HepG2 (cell line): ENCODE results near the gene ANAPC2. TPM values are rescaled to one million over a fixed set of nuclear protein-coding genes. Genes with fewer than 3 reads are reported as not detected.

Experiments used
- CEBPG ChIP-seq: IDR thresholded peaks from 2 replicates; pipeline ENCODE4 v1.6.1; 2016
- E2F1 ChIP-seq: sonication (generic); formaldehyde crosslinking; IDR thresholded peaks from 2 replicates; pipeline ENCODE4 v1.5.0; 2020; ENCODE audit warnings: missing genetic modification reagents
- E2F5 ChIP-seq: sonication (generic); formaldehyde crosslinking; conservative IDR thresholded peaks from 2 replicates; pipeline ENCODE4 v1.4.0; 2020; ENCODE audit warnings: missing genetic modification reagents
- ETS1 ChIP-seq: sonication (generic); formaldehyde crosslinking; IDR thresholded peaks from 2 replicates; pipeline ENCODE4 v1.4.0; 2020; ENCODE audit warnings: missing genetic modification reagents
- GATA4 ChIP-seq: sonication (generic); IDR thresholded peaks from 2 replicates; pipeline ENCODE4 v1.6.1; 2016; ENCODE audit warnings: antibody characterized with exemption, low read depth, borderline replicate concordance
- IKZF1 ChIP-seq: fragments of 450-650 bp; IDR thresholded peaks from 2 replicates; pipeline ENCODE4 v1.7.1; 2016
- ISX ChIP-seq: sonication (generic); formaldehyde crosslinking; conservative IDR thresholded peaks from 2 replicates; pipeline ENCODE4 v1.5.0; 2020; ENCODE audit warnings: missing genetic modification reagents
- KLF12 ChIP-seq: sonication (generic); formaldehyde crosslinking; IDR thresholded peaks from 2 replicates; pipeline ENCODE4 v1.4.0; 2020; ENCODE audit warnings: missing genetic modification reagents, borderline replicate concordance
- NFE2L2 ChIP-seq: fragments of 150-350 bp; IDR thresholded peaks from 2 replicates; pipeline ENCODE4 v1.6.1; 2014; ENCODE audit warnings: low read length
- RCOR2 ChIP-seq: IDR thresholded peaks from 2 replicates; pipeline ENCODE4 v1.6.1; 2016; ENCODE audit warnings: missing biosample characterization, missing genetic modification reagents
- REL ChIP-seq: sonication (generic); formaldehyde crosslinking; conservative IDR thresholded peaks from 2 replicates; pipeline ENCODE4 v1.8.0; 2022; ENCODE audit warnings: mild to moderate bottlenecking, missing genetic modification reagents, moderate library complexity
- SAP130 ChIP-seq: IDR thresholded peaks from 2 replicates; pipeline ENCODE4 v1.6.1; 2016; ENCODE audit warnings: low read depth
- SPEN ChIP-seq: sonication (generic); formaldehyde crosslinking; IDR thresholded peaks from 2 replicates; pipeline ENCODE4 v1.5.1; 2020; ENCODE audit warnings: low read depth, mild to moderate bottlenecking, missing genetic modification reagents
- ZKSCAN5 ChIP-seq: sonication (generic); formaldehyde crosslinking; IDR thresholded peaks from 2 replicates; pipeline ENCODE4 v1.5.1; 2020; ENCODE audit warnings: mild to moderate bottlenecking, missing genetic modification reagents
- ZMAT3 ChIP-seq: sonication (generic); formaldehyde crosslinking; conservative IDR thresholded peaks from 2 replicates; pipeline ENCODE4 v1.7.0; 2021; ENCODE audit warnings: missing genetic modification reagents
- ZNF446 ChIP-seq: sonication (generic); formaldehyde crosslinking; IDR thresholded peaks from 2 replicates; pipeline ENCODE4 v1.5.0; 2020; ENCODE audit warnings: mild to moderate bottlenecking, missing genetic modification reagents
- ZNF530 ChIP-seq: sonication (generic); formaldehyde crosslinking; IDR thresholded peaks from 2 replicates; pipeline ENCODE4 v1.5.0; 2020; ENCODE audit warnings: low read depth, mild to moderate bottlenecking, missing genetic modification reagents
- ZNF572 ChIP-seq: sonication (generic); formaldehyde crosslinking; IDR thresholded peaks from 2 replicates; pipeline ENCODE4 v1.5.1; 2020; ENCODE audit warnings: mild to moderate bottlenecking, missing genetic modification reagents
- polyA plus RNA-seq, 8 experiments: library from polyadenylated mRNA; depleted of rRNA in 3 of 8; stranded (reverse) in 7 of 8; unstranded in 1 of 8; fragments of >200 nt; fragmentation: Illumina TruSeq in 4 of 8; extraction: Trizol in 4 of 8; gene quantifications; 2 replicates each; pipeline versions ENCODE4 v1.2.1 to v1.2.3, GENCODE V29; 2011 to 2016; ENCODE audit warnings: low read depth in 4 of 8, missing spikeins in 1 of 8, mixed read lengths in 1 of 8; ENCODE audit not compliant: insufficient read depth in 1 of 8
- total RNA-seq, 5 experiments: library from RNA; depleted of rRNA; stranded (reverse); fragments of >200 nt; fragmentation: Illumina TruSeq; extraction: Trizol; gene quantifications; 2 replicates each; pipeline ENCODE4 v1.2.3, GENCODE V29; 2016; ENCODE audit warnings: low read depth in 1 of 5
- TF ChIP-seq, protein P1 (sequence below), 2 experiments: sonication (generic) in 1 of 2; formaldehyde crosslinking in 1 of 2; IDR thresholded peaks; 2 replicates each; pipeline versions ENCODE4 v1.4.0 to v1.6.1; 2016 to 2020; ENCODE audit warnings: borderline replicate concordance in 1 of 2, low read depth in 1 of 2, mild to moderate bottlenecking in 1 of 2, missing genetic modification reagents in 1 of 2

The ANAPC2 gene
- total and polyA plus RNA-seq, 2 of the 13 experiments (the other 11 are each of a cell fraction or from before 2014, with no cell fraction given), result 12.3 to 15.4 TPM

DNA sequence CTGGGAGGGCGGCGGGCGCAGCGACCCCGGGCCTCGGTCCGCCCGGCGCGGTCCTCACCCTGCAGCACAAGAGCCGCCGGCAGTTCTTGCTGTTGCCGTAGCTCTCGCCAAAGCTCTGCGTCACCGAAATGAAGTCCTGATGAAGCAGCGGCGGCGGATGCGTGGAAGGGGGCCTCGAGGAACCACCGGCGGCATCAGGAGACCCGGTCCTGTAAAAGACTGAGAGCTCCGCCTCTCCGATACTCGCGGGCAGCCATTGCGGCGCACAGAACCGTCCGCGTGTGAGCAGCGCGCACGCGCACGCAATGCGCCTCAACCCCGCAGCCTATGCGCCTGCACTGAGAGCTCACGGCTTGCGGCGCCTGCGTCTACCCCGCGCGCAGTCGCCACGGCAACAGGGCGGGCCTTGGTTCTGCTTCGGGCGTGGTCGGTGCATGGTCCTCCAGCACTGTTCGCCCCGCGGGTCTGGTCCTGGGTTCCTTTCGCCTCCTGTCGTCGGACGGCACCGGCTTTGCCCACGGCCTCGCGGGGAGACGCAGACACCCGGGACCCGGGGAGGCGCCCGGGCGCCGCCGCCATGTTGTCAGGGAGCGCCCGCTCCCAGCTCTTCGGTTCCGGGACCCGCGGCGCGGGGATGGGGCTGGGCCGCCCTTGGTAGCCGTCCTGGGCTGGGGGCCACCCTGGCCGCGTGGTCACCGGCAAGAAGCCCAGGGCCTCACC, 58.7 kb downstream of the ANAPC2 start (continued):
- TF ChIP-seq, protein P1, sequence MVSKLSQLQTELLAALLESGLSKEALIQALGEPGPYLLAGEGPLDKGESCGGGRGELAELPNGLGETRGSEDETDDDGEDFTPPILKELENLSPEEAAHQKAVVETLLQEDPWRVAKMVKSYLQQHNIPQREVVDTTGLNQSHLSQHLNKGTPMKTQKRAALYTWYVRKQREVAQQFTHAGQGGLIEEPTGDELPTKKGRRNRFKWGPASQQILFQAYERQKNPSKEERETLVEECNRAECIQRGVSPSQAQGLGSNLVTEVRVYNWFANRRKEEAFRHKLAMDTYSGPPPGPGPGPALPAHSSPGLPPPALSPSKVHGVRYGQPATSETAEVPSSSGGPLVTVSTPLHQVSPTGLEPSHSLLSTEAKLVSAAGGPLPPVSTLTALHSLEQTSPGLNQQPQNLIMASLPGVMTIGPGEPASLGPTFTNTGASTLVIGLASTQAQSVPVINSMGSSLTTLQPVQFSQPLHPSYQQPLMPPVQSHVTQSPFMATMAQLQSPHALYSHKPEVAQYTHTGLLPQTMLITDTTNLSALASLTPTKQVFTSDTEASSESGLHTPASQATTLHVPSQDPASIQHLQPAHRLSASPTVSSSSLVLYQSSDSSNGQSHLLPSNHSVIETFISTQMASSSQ (IDR thresholded peaks at IDR 0.05; ENCODE audit: low read depth), result no peak
- TF ChIP-seq, protein P1 (CRISPR knock-in tag; IDR thresholded peaks at IDR 0.05; ENCODE audit: borderline replicate concordance), result peak; percentile 50; the same call in 1 of the 2 replicates
- TF ChIP-seq ZMAT3 (CRISPR knock-in tag) (no peak; the same call in 1 of the 2 replicates), ZKSCAN5 (CRISPR knock-in tag) (peak; percentile 32; the same call in 1 of the 2 replicates), ISX (CRISPR knock-in tag) (peak; percentile 23; the same call in 1 of the 2 replicates), REL (CRISPR knock-in tag) (0 out of 2 replicates have a peak, but pooled peaks have one; percentile 53), NFE2L2 (no peak), SAP130 (peak; percentile 92), SPEN (CRISPR knock-in tag) (peak; percentile 22), ZNF530 (CRISPR knock-in tag) (no peak), E2F1 (CRISPR knock-in tag) (0 out of 2 replicates have a peak, but pooled peaks have one; percentile 16), GATA4 (0 out of 2 replicates have a peak, but pooled peaks have one; percentile 46), KLF12 (CRISPR knock-in tag) (peak; percentile 77; the same call in 1 of the 2 replicates), ZNF446 (CRISPR knock-in tag) (no peak; the same call in none of the 2 replicates), IKZF1 (no peak), RCOR2 (CRISPR knock-in tag) (no peak), ZNF572 (CRISPR knock-in tag) (0 out of 2 replicates have a peak, but pooled peaks have one; percentile 72), ETS1 (CRISPR knock-in tag) (no peak), E2F5 (CRISPR knock-in tag) (0 out of 2 replicates have a peak, but pooled peaks have one; percentile 8), CEBPG (CRISPR knock-in tag) (no peak)
